AG09309 (cell line): ENCODE measurements around the gene OSTF1.

Source experiments
- DNase-seq: peaks from one replicate; pipeline ENCODE4 v3.0.0-alpha.2; 2010; ENCODE audit warnings: low read depth
- H3K4me3 ChIP-seq: 2 replicates; pipeline ENCODE4 v1.5.1; 2011; ENCODE audit warnings: mild to moderate bottlenecking, low read depth, low read length, moderate library complexity; ENCODE audit not compliant: control insufficient read depth
- TF ChIP-seq, protein P1 (sequence below): IDR thresholded peaks from 2 replicates; pipeline ENCODE4 v1.5.1; 2011; ENCODE audit warnings: mild to moderate bottlenecking, low read depth, low read length, inconsistent platforms; ENCODE audit not compliant: insufficient read depth, control insufficient read depth; ENCODE audit errors: missing control alignments

Gene OSTF1

GRCh38 chr9:75083188-75083970 lies 4.9 kb upstream of the OSTF1 start:
- H3K4me3 ChIP-seq: no peak overlapping the region
- DNase-seq: no peak
- TF ChIP-seq, protein P1, sequence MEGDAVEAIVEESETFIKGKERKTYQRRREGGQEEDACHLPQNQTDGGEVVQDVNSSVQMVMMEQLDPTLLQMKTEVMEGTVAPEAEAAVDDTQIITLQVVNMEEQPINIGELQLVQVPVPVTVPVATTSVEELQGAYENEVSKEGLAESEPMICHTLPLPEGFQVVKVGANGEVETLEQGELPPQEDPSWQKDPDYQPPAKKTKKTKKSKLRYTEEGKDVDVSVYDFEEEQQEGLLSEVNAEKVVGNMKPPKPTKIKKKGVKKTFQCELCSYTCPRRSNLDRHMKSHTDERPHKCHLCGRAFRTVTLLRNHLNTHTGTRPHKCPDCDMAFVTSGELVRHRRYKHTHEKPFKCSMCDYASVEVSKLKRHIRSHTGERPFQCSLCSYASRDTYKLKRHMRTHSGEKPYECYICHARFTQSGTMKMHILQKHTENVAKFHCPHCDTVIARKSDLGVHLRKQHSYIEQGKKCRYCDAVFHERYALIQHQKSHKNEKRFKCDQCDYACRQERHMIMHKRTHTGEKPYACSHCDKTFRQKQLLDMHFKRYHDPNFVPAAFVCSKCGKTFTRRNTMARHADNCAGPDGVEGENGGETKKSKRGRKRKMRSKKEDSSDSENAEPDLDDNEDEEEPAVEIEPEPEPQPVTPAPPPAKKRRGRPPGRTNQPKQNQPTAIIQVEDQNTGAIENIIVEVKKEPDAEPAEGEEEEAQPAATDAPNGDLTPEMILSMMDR: no peak

DNA sequence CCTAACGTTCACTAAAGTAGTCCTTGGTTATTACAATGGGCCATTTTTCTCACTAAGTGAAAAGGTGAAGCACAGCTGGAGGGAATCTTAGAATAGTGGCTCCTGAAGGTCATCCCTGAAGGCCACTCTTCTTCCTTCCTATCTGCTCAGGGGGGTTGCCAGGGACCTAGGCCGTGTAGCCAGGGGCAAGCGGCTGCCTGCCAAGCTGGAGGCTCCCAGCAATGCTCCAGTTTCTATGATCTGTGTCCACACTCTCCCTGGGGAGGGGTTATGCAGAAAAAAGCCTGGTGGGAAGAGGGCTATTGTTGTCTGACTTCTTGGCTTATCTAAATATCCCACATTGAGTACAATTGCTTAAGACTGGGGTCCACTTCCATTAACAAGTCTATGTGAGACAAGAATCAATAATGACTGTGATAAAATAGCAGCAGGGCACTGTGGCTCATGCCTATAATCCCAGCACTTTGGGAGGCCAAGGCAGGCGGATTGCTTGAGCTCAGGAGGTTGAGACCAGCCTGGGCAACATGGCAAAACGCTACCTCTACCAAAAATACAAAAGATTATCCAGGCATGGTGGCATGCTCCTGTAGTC lies 4.1 kb upstream of the OSTF1 start:
- no peak for DNase-seq

GRCh38 chr9:75085640-75086039 lies 2.7 kb upstream of the OSTF1 start:
- TF ChIP-seq, protein P1: no peak
- no peak overlapping the region for H3K4me3 ChIP-seq
- DNase-seq: no peak

More for the DNA sequence above, 4.1 kb upstream of the OSTF1 start:
- no peak overlapping the region for H3K4me3 ChIP-seq
- TF ChIP-seq, protein P1: no peak

DNA sequence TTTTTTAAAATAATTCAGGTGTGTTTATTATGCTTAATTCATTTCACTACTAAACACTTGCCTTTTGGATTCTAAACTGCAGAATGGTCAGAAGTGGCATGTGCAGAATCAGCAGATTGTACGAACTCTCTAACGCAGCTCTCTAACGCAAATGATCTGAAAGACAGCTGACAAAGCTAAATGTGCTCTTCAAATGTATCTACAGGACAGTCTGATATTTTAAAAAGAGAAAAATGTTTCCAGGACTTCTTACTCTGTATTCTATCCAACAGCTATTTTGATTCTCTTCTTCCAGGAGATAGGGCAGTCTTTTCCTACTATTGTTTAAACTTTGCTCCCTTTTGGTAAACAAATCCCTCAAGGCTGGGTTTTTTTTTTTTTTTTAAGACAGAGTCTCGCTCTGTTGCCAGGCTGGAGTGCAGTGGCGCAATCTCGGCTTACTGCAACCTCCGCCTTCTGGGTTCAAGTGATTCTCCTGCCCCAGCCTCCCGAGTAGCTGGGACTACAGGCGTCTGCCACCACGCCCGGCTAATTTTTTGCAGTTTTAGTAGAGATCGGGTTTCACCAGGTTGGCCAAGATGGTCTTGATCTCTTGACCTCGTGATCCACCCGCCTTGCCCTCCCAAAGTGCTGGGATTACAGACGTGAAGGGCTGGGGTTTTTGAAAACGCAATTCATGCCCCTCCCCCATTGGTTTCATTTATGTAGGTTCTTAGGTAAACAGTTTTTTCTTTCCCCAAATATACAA lies 1.6 kb upstream of the OSTF1 start:
- DNase-seq: no peak
- TF ChIP-seq, protein P1: no peak
- H3K4me3 ChIP-seq: peak overlapping the region; percentile 93

- no peak for DNase-seq
- TF ChIP-seq, protein P1: no peak
- peak overlapping the region; percentile 93 for H3K4me3 ChIP-seq
Observed at GRCh38 chr9:75087289-75087823, 958 bp upstream of the OSTF1 start.

DNA sequence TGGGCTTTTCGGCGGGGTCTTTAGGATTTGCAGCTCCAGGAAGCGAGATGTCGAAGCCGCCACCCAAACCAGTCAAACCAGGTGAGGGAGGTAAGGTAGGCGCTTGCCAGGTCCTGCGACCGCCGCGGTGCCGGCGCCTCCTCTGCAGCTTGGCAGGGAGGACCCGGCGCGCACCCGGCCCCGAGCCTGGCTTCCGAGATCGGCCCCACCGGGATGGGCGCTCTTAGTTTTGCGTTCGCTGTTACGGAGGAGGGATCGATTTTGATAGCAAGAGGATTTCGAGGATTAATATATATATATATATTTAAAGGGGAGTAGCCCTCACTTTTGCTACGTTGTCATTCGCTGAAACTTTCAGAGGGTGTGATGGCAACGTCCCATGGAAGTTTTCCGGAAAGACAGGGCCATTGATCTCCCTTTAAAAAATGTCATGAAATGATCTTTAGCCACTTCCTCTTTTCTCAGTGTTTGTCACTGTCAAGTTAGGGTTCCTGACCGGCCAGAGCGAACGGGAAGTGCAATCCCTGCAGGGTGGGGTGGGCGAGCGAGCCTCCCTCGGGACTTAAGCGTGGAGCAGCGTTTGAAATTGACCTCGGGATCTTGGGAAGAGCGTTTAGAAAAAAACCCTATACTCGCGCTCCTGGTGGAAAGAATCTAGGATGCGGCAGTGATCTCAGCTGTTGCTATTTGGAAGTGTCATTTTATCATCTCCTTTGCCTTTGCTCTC lies 495 bp downstream of the OSTF1 start:
- DNase-seq: no peak
- peak overlapping the region; percentile 97 for H3K4me3 ChIP-seq
- TF ChIP-seq, protein P1: peak; percentile 62
